HG02885 (cell line): ENCODE results near the gene ZFP1.
"Not testable (repeated sequence)": the region's sequence is repeated elsewhere in the genome, so short reads cannot be mapped to it uniquely, and the experiment has no call there.

Experiments
- ATAC-seq: cut with Tn5 transposase; IDR thresholded peaks from one replicate; pipeline ENCODE4 v1.9.1; 2021; ENCODE audit warnings: mild to moderate bottlenecking; ENCODE audit not compliant: unreplicated experiment, poor library complexity

ZFP1 gene

DNA sequence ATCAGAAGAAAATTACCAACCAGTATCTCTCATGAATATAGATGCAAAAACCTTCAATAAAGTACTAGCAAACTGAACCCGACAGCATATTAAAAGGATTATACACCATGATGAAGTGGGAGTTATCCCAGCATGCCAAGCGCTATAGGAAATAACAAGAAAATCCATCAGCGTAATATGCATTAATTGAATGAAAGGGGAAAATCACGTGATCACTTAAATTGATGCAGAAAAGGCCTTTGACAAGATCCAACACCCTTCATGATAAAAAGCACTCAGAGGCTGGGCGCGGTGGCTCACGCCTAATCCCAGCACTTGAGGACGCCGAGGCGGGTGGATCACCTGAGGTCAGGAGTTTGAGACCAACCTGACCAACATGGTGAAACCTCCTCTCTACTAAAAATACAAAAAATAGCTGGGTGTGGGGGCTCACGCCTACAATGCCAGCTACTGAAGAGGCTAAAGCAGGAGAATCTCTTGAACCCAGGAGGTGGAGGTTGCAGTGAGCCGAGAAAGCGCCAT is 53.8 kb downstream of the ZFP1 start:
- ATAC-seq = no peak

DNA sequence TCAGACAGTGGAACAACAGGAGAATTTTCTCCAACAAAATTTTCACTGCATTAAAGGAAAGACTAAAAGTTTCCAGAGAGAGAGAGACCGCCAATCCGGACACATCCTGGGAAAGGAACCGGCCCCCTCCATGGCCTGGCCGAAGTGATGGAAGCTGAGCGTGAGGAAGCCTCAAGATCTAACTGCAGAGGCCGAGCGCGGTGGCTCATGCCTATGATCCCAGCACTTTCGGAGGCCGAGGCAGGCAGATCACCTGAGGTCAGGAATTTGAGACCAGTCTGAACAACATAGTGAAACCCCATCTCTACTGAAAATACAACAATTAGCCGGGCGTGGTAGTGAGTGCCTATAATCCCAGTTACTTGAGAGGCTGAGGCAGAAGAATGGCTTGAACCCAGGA is 54.8 kb downstream of the ZFP1 start:
- ATAC-seq = no peak

DNA sequence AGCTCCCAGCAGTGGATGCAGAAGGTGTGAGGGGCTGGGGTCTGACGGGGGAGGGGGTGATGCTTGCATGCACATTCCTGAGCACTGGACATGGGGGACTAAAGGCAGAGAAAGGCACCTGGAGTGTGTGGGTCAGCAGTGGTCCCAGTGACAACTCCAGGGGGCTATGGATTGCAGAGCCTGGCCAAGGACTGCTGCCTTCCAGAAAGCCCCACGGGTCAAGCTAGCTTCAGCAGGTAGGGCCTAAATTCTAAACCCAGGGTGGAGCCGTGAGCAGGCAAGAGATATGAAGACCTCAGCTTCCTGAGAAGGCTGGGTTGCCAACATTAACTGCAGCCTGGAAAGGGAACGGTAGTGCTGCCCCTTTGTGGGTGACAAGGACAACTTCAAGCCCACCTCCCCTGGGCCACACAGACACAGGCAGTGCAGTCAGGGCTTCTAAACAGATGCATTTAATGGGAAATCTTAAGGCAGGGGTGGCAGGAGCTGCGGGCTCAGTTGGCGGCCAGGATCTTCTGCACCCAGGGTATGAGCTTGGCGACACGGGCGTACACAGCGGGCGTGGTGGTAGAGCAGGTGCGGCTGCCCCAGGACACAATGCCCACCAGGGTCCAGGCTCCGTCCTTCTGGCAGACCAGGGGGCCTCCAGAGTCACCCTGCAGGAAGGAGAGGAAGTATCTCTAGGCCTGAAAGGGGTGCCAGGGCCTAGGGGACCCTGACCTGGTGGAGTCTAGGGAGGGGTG is 55.5 kb downstream of the ZFP1 start:
- no peak for ATAC-seq

DNA sequence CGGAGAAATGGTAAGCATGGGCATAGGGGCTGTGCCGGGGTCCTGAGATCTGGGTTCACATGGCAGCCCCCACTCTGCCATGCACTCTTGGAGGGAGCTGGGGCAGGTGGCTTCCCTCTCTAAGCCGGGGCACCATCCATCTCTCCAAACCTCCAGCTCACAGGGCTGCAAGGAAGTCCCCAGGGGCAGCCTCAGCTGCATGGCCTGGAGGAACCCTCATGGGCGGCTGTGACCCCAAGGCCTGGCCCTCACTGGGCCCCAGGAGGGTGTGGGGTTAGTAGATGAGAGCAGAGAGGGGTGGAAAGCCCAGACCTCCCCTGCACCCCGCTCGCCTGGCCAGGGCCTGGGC is 56.1 kb downstream of the ZFP1 start:
- ATAC-seq = no peak

DNA sequence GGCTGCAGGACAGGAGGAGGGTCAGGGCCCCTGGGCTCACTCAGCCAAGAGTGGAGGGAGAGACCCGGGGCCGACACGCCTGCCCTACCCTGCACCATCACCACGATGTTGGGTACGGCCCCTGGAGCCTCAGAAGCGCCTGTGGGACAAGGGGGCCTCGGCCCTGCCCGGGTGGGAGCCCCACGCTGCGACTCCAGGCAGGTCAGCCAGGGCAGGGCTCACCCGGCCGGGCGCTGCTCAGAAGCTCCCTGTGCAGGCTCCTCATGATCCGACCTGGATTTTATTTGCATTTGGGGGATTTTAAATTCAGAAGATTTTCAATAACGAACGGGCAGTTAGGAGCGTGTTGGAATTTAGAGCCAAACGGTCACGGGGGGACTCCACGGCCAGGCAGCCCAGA is 56.6 kb downstream of the ZFP1 start:
- ATAC-seq = not testable (repeated sequence)

DNA sequence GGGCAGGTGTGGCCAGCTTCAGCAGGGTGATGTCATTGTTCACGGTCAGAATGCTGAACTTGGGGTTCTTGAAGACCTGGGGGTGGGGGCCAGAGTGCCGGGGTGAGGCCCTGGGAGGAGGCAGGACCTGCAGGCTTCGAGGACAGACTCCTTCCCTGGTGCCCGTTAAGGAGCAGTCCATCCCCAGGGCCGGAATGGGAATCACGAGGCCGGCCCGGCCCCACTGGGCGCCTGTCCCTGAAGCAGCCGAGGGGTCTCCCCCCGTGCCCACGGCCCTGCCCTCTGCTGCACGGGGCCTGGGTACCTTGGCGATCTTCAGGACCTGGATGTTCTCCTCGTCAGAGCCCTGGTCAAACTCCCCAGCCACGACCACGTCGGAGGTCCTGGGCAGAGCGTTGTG is 57.1 kb downstream of the ZFP1 start:
- not testable (repeated sequence) for ATAC-seq

DNA sequence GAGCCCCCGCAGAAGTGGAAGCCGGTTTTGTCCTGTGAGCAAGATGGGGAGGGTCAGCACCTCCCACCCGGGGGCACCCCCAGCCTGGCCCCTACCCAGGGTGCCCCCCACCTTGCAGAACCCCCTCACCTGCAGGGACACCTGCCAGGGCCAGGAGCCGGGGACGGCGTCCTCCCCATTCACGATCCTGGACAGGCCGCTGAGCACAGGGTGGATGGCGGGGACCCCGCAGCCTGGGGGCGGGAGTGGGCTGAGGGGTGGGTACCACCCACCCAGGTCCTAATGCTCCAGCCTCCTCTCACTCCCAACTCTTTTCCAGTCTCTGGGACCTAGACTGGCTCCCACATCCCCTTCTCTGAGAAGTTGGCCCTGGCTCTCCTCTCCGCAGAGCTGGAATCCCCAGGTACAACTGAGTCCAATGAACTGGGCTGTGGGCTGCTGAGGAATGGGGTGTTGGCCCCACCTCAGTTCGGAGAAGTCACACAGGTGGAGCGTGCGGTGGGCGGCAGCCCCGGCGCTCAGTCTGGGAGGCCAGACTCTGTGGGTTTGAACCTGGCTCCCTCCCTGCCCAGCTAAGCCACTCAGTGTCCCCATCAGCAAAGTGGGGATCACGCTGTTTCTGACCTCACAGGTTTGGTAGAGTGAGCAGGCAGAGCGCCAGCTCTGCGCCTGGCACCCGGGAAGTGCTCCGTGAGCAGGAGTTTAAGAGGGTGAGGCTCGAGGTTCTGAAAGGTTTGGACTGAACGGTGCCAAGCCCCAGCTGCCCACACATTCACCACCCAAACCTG is 57.8 kb downstream of the ZFP1 start:
- not testable (repeated sequence) for ATAC-seq

DNA sequence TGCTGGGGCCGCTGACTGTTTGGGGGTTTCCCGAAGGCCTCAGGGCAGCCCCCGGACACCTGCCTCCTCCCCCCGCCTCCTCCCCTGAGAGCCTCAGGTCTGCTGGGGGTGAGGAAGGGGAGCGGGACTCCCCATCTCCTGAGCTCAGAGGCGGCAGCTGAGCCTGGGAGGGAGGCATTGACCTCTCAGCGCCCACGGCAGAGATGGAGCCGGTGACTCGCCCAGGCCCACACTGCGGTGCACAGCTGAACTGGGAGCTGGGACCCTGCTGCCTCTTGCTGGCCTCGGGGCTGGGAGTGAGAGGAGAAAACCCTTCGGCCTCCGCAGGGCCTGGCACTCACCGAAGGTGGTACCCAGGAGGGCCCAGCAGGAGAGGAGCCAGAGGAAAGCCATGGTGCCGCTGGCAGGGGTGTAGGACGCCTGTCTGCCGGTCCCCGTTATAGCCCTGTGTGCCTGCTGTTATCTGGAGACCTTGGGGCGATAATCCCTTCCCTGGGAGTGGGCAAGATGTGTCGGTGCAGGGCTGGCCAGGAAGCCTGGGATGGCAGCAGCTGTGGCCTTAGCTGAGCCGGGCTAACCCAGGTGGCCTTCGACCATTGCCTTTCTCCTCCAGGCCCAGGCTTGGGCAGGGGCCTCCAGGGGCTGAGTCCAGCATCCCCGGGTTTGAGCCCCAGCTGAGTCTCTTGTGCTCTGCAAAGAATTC is 58.6 kb downstream of the ZFP1 start, which contains the start of gene CTRB2:
TSS of gene CTRB2 (minus strand) at position 413 of the 703 bp plus-strand sequence. CDS start at position 393, 20 bp downstream.
- ATAC-seq = no peak

DNA sequence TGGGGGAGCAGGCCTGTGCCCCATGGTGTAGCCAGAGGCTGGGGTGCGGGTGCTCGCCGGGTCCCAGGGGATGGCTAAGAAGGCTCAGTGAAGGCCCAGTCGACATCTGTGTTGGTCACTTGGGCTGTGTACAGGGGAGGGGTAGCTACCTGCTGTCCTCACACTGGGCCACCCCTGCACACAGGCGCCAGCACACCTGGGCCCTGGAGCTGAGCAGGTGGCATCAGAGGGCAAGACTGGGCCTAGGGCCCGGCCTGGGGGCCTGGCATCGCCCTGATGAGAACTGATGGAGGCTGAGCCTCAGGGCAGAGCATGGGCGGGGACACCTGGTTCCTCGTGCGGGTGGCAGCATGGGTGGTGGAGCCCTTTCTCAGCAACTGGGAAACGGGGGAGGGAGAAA is 59.5 kb downstream of the ZFP1 start:
- ATAC-seq = no peak

DNA sequence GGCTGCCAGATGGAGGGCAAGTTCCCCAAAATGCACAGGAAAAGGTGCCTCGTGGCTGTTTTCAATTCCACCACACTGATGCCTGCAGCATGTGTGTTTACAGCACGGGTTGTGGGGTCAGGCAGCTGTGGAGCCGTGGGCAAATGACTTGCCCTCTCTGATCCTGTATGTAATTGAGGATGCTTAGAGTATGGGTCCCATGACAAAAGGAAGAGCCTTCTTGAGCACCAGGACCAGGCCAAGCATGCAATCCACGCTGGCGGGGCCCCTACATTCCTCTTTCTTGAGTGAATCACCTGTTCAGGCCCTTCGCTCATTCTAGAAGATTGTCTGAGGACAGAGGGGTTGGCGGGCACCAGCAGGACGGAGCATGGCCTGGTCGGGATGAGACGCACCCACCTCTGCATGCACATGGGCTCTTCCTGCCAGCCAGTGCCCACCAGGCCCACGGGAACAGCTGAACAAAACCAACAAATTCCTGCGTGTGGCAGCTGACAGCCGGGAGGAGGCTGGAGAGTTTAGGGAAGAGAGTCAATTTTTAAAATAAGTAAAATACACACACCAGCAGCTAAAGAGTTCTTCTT is 60.0 kb downstream of the ZFP1 start:
- ATAC-seq = no peak

DNA sequence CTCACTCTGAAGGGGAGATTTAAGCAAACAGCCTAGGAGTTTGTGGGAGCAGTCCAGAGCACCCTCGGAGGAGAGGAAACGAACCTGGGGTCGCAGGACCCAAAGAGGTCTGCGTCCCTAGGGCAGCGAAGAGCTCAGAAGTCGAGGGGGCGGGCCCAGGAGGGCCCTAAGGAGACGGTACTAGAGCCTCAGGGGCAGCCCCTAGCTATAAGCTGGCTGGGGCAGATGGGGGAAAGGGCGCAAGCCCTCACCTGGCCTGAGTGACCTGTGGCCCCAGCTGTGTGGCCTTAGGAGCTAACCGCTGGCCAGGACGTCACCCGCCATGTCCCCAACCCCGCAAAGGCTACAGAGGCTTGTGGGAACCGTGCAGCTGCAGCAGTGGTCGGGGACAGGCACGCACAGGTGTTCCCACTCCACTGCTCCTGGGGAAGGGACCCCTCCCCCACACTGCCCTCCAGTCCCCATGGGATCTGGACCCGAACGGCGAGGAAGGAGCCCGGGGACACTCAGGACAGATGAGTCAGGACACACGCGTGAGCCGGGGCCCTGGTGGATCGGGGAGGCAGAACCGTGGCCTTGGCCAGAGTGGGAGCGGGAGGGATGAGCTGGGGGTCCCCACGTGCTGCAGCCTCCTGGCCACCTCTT is 60.7 kb downstream of the ZFP1 start:
- ATAC-seq = no peak

DNA sequence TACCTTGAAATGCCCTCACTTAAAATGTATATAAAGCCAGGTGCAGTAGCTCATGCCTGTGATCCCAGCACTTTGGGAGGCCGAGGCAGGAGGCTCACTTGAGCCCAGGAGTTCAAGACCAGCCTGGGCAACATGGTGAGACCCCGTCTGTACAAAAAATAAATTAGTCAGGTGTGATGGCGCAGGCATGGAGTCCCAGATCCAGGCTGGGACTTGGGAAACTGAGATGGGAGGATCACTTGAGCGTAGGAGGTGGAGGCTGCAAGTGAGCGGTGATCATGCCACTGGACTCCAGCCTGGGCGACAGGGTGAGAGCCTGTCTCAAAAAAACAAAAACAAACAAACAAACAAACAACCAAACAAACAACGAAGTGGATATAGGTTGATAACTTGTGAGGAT is 61.2 kb downstream of the ZFP1 start:
- ATAC-seq = not testable (repeated sequence)

DNA sequence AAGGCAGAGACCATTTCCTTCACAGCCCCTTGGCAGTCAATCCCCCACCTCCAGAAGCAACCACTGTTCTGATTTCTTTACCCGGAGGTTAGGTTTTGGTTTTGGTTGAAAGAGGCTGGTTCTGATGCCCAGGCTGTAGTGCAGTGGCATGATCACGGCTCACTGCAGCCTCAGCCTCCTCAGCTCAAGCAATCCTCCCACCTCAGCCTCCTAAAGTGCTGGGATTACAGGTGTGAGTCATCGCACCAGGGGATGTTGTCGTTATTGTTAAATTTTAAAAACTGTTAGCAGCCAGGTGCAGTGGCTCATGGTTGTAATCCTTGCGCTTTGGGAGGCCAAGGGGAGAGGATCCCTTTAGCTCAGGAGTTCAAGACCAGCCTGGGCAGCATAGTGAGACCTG is 61.6 kb downstream of the ZFP1 start:
- ATAC-seq = no peak

DNA sequence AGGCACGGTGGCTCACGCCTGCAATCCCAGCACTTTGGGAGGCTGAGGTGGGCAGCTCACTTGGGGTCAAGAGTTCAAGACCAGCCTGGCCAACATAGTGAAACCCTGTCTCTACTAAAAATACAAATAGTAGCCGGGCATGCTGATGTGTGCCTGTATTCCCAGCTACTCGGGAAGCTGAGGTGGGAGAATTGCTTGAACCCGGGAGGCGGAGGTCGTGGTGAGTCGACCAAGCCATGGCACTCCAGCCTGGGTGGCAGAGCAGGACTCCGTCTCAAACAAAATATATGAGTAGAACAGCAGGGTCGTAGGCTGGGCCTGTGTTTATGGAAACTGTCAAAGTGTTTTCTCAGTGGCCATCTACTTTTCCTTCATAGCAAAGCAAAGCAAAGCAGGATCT is 63.0 kb downstream of the ZFP1 start:
- not testable (repeated sequence) for ATAC-seq

DNA sequence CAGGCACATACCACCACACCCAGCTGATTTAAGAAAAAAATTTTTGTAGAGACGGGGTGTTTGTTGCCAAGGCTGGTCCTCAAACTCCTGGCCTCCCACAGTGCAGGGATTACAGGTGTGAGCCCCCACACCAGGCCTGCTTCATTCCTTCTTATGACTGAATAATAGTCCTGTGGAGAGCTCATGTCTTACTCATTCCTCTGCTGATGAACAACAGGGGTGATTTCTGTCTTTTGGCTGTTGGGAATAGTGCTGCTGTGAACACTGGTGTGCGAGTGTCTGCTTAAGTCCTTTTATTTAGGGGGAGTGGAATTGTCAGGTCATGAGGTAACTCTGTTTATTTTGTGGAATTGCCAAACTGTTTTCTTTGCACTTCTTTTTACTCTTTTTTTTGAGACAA is 67.8 kb downstream of the ZFP1 start:
- ATAC-seq = no peak

DNA sequence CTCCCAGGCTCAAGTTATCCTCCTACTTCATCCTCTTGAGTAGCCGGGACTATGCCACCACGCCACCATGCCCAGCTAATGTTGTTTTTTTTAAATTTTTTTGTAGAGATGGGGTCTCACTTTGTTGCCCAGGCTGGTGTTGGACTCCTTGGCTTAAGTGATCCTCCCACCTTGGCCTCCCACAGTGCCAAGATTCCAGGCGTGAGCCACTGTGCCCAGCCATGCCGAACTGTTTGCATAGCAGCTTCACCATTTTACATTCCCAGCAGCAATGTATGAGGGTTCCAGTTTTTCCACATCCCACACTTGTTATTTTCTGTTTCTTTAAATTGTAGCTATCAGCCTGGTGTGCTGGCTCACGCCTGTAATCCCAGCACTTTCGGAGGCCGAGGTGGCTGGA is 68.3 kb downstream of the ZFP1 start:
- ATAC-seq = no peak

DNA sequence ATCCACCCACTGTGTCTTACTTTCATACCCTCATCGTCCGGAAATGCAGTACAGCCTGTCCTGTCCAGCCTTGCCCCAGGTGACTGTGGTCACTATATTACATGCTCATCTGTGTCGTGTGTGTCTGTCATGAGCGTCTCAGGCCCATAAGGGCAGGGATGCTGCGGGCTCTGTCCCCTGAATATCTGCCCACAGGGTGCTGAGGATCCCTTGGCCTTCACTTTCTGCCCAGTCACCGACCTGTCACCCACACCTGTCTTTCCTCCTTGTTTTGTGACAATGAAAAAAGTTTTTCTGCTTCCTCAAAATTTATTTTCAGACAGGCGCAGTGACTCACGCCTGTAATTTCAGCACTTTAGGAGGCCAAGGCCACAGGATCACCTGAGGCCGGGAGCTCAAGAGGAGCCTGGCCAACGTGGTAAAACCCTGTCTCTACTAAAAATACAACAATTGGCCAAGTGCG is 69.1 kb downstream of the ZFP1 start:
- no peak for ATAC-seq

DNA sequence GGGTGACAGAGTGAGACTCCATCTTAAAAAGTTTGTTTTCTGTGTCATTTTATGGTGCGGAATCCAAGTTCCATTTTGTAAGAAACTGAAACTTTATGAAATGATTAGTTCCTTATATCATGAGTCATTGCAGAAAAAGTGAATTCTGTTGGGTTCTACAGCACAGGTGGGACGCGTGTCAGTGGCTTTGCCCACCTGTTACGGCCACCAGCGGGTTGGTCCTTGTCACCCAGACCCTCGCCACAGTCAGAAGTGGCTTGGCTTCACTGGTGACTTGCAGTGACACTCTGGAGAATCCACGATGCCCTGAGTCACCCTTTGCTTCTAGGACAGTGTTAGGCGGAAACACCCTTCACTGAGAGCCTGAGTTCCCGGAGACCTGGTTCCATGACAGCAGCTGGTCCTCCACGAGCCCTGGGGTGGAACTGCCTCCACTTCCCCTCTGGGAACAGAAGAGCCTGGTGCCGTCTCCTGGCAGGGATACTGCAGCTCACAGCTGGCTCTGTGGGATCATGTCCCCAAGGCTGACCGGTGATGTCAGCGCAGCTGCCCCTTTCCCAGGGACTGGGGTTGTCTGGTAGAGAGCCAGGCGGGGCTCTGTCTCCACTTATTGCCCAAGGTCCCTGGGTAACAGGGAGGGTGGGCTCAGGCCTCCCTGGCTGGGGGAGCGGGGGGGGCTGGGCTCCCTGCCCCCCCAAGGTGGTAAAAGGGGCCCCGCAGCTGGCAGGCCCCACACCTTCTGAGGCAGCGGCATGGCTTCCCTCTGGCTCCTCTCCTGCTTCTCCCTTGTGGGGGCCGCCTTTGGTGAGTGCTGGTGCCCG is 70.1 kb downstream of the ZFP1 start, which contains the start of gene CTRB1:
TSS of gene CTRB1 (plus strand) at position 733 of the 821 bp plus-strand sequence. CDS start at position 753, 20 bp downstream.
- ATAC-seq = peak; percentile 70

DNA sequence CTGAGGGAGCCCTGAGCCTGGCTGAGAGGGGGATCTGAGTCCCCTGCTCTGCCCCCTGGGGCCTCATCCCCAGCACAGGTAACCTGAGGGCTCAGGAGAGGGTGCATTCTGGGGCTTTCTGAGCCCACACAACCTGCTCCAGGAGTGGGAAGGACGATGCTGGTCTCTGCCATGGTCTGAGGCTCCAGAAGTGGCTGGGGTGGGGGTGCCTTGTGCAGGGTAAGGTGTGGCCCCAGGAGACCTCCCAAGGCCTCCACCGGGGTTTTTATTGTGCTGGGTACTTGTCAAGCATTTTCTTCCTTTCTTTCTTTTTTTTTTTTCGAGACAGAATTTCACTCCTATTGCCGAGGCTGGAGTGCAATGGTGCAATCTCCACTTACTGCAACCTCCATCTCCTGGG is 70.8 kb downstream of the ZFP1 start:
- no peak for ATAC-seq
